Sigmoid colon (tissue), 4 donors: ENCODE measurements around the gene ERGIC3.

Source experiments
- CTCF ChIP-seq, 4 experiments: fragments of 450-650 bp in 3 of 4; fragments of 200-600 bp in 1 of 4; IDR thresholded peaks; one replicate each; pipeline ENCODE4 v1.5.1; 2016 to 2019; ENCODE audit warnings: antibody characterized with exemption in 4 of 4, mild to moderate bottlenecking in 3 of 4, moderate library complexity in 2 of 4
- EP300 ChIP-seq, 4 donors: sonication (generic); formaldehyde crosslinking; IDR thresholded peaks; one replicate each; pipeline ENCODE4 v1.6.1; 2017; ENCODE audit warnings: antibody characterized with exemption in 4 of 4
- POLR2A ChIP-seq, 2 donors: fragments of 450-650 bp; IDR thresholded peaks; one replicate each; pipeline ENCODE4 v1.6.1; 2016; ENCODE audit warnings: antibody characterized with exemption in 2 of 2, mild to moderate bottlenecking in 2 of 2, moderate library complexity in 2 of 2

- TF ChIP-seq CTCF (IDR thresholded peaks at IDR 0.05), result no peak
- TF ChIP-seq POLR2A (IDR thresholded peaks at IDR 0.05), result no peak
- TF ChIP-seq EP300 (IDR thresholded peaks at IDR 0.05), result no peak
These were observed 30.7 kb upstream of the ERGIC3 start for GRCh38 chr20:35510951-35511735.
